OCI-LY7 (cell line): ENCODE results near the gene CTSZ. TPM values are rescaled to one million over a fixed set of nuclear protein-coding genes. Genes with fewer than 3 reads are reported as not detected.

Experiments
- BruUV-seq: library from RNA; stranded (reverse); fragments of 400-500 nt; replicated peaks from 2 replicates; lab custom pipeline; 2021; lab: Mats Ljungman, UMichigan
- CTCF ChIA-PET: fragments of 300-600 bp; sonication (Branson Sonifier 250); formaldehyde crosslinking; loops from one replicate; lab custom pipeline; 2022; ENCODE audit warnings: antibody characterized with exemption; ENCODE audit not compliant: unreplicated experiment; lab: Charles Lee
- POLR2A ChIA-PET: fragments of 300-600 bp; sonication (Branson Sonifier 250); formaldehyde crosslinking; loops from one replicate; lab custom pipeline; 2022; ENCODE audit warnings: antibody characterized with exemption; lab: Charles Lee
- DNase-seq: peaks from one replicate; pipeline ENCODE4 v3.0.0-alpha.2; 2015; ENCODE audit warnings: low spot score
- H2AFZ ChIP-seq: fragments of 200-600 bp; sonication (generic), shearing (Covaris generic); 2 replicates; pipeline ENCODE4 v1.6.1; 2014; ENCODE audit warnings: mild to moderate bottlenecking, antibody characterized with exemption, low read length, moderate library complexity
- H3K27ac ChIP-seq: fragments of 200-600 bp; sonication (generic); 2 replicates; pipeline ENCODE4 v1.5.1; 2014; ENCODE audit warnings: mixed run types, low read depth, mild to moderate bottlenecking, moderate library complexity, low read length, inconsistent platforms; ENCODE audit not compliant: poor library complexity, severe bottlenecking
- H3K36me3 ChIP-seq: fragments of 200-600 bp; sonication (generic); 2 replicates; pipeline ENCODE4 v1.6.1; 2014; ENCODE audit warnings: mild to moderate bottlenecking, antibody characterized with exemption, low read length, moderate library complexity, mixed read lengths; ENCODE audit not compliant: insufficient read depth
- H3K4me1 ChIP-seq: fragments of 200-600 bp; sonication (generic); 2 replicates; pipeline ENCODE4 v1.5.1; 2014; ENCODE audit warnings: mild to moderate bottlenecking, low read length; ENCODE audit not compliant: insufficient read depth, poor library complexity, severe bottlenecking
- H3K4me2 ChIP-seq: fragments of 200-600 bp; sonication (generic); 2 replicates; pipeline ENCODE4 v1.6.1; 2014; ENCODE audit warnings: mild to moderate bottlenecking, low read length
- H3K4me3 ChIP-seq: fragments of 200-600 bp; sonication (generic); 2 replicates; pipeline ENCODE4 v1.5.1; 2014; ENCODE audit warnings: mild to moderate bottlenecking, low read depth, low read length; ENCODE audit not compliant: poor library complexity, severe bottlenecking
- H3K79me2 ChIP-seq: fragments of 200-600 bp; sonication (generic); 2 replicates; pipeline ENCODE4 v1.6.1; 2016; ENCODE audit warnings: low read depth, mild to moderate bottlenecking, low read length, moderate library complexity, mixed read lengths; ENCODE audit not compliant: insufficient read depth
- H3K9me2 ChIP-seq: fragments of 200-600 bp; sonication (generic); 2 replicates; pipeline ENCODE4 v1.6.1; 2016; ENCODE audit warnings: mild to moderate bottlenecking, low read length, mixed read lengths; ENCODE audit not compliant: insufficient read depth
- H3K9me3 ChIP-seq: fragments of 200-600 bp; sonication (generic); 2 replicates; pipeline ENCODE4 v1.6.1; 2014; ENCODE audit warnings: mild to moderate bottlenecking, mixed run types, low read length, mixed read lengths
- H4K20me1 ChIP-seq: fragments of 200-600 bp; sonication (generic); 2 replicates; pipeline ENCODE4 v1.6.1; 2014; ENCODE audit warnings: mild to moderate bottlenecking, antibody characterized with exemption, low read length, moderate library complexity, mixed read lengths; ENCODE audit not compliant: insufficient read depth
- CTCF ChIP-seq: fragments of 200-600 bp; sonication (generic); conservative IDR thresholded peaks from 2 replicates; pipeline ENCODE4 v1.5.1; 2014; ENCODE audit warnings: mild to moderate bottlenecking, antibody characterized with exemption, low read length, moderate library complexity, mixed read lengths
- EZH2phosphoT487 ChIP-seq: fragments of 200-600 bp; sonication (generic); IDR thresholded peaks from 2 replicates; pipeline ENCODE4 v1.6.1; 2018; ENCODE audit warnings: low read depth, borderline replicate concordance, mild to moderate bottlenecking, mixed run types, antibody characterized with exemption, low read length, moderate library complexity, mixed read lengths
- intact Hi-C: fragments of 100-400 bp; cut with micrococcal nuclease; formaldehyde crosslinking; loops from one replicate; pipeline ENCODE4 v1.10.0; 2022; ENCODE audit not compliant: unreplicated experiment
- total RNA-seq, 2 experiments: library from RNA; depleted of rRNA in 1 of 2; stranded (reverse); fragments of >200 nt in 1 of 2; shearing (Covaris generic) in 1 of 2; gene quantifications; 2 replicates each; pipeline ENCODE4 v1.2.3, GENCODE V29; 2014 to 2022

Gene CTSZ
- total RNA-seq, 2 experiments from 2014 or later = 50.5 to 114 TPM

DNA sequence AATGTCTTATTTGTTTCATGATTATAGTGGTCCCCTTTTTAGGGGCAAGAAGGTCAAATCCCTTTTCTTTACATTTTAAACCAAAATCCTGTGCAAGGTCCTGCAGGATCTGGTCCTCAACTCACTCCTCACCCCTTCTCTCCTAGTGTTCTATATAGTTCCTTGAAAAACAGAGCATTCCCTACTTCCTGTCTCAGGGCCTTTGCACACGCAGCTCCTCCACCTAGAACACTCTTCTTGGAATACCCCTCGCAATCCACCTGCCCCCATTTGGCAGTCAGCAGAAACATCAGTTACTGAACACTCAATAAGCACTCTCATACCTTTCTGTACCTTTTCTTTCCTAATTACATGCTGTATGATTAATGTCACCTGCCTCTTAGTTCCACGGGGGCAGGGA, 28.3 kb upstream of the CTSZ start:
- TF ChIP-seq EZH2phosphoT487 (no peak), CTCF (no peak)
- peaks cover 49% of the 10 kb centered on the region for H3K4me1 ChIP-seq
- peaks cover 86% of the 10 kb centered on the region for H3K36me3 ChIP-seq
- intact Hi-C loops = no loop called here
- H3K79me2 ChIP-seq = peaks cover 64% of the 10 kb centered on the region
- no peak overlapping the region for H2AFZ ChIP-seq
- no peak overlapping the region for H3K4me3 ChIP-seq
- H3K27ac ChIP-seq = no peak overlapping the region
- no peak for DNase-seq
- no TSS peak for BruUV-seq
- H3K4me2 ChIP-seq = no peak overlapping the region
- H3K9me3 ChIP-seq = no peaks in the 10 kb centered on the region
- ChIA-PET CTCF (no interaction called here), POLR2A (no interaction called here)
- H3K9me2 ChIP-seq = no peaks in the 10 kb centered on the region
- H4K20me1 ChIP-seq = peaks cover 31% of the 10 kb centered on the region; the same call in 1 of the 2 replicates

DNA sequence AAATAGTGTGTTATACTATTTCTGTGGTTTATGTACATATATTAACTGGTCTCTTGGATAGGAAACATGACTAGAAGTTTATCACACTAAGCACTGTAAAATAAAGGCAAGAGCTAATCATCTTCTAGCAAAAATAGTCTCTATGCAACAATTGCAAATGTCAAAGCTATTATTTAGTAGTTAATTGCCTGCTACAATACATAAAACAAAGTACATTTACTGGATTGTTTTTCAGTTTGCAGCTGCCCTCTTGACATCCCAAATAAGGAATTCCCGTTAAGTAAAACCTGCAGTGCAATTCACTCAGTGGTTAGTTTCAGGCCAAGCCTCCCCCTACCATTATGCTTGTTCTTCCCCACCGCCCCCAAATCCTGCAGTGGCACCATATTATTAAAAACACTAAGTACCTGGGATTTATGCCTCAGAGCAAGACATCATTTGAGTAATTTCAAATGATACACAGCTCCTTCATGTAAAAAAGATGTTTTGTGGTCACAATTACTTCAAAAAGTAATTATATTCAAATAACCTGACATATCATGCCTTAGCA, 26.6 kb upstream of the CTSZ start:
- TF ChIP-seq CTCF (no peak), EZH2phosphoT487 (no peak)
- peaks cover 36% of the 10 kb centered on the region for H4K20me1 ChIP-seq
- no peaks in the 10 kb centered on the region for H3K9me2 ChIP-seq
- BruUV-seq = no TSS peak
- peak overlapping the region; percentile 4 for H3K27ac ChIP-seq
- peaks cover 87% of the 10 kb centered on the region for H3K36me3 ChIP-seq
- intact Hi-C loops = loop anchor here (2.0 to 5.0 kb wide), 2 partner anchors 126 to 141 kb away; no protein-coding TSS in a partner anchor
- no peak overlapping the region for H2AFZ ChIP-seq
- ChIA-PET POLR2A (interaction anchor here (0.6 to 4.3 kb wide), 8 partner anchors 8 to 147 kb away, joined by 3 to 32 read pairs (median 4); partner anchors contain the start of gene PRELID3B), CTCF (no interaction called here)
- peaks cover 64% of the 10 kb centered on the region for H3K79me2 ChIP-seq
- no peaks in the 10 kb centered on the region for H3K9me3 ChIP-seq
- H3K4me3 ChIP-seq = no peak overlapping the region
- peak overlapping the region; percentile 73 for H3K4me2 ChIP-seq
- peaks cover 49% of the 10 kb centered on the region for H3K4me1 ChIP-seq
- no peak for DNase-seq

- Histone ChIP-seq H3K36me3 (peaks cover 87% of the 10 kb centered on the region), H2AFZ (no peak overlapping the region; the same call in 1 of the 2 replicates), H3K9me3 (no peaks in the 10 kb centered on the region), H3K79me2 (peaks cover 64% of the 10 kb centered on the region), H4K20me1 (peaks cover 37% of the 10 kb centered on the region), H3K27ac (peak overlapping the region; percentile 72), H3K4me2 (peak overlapping the region; percentile 73), H3K4me1 (peaks cover 49% of the 10 kb centered on the region), H3K9me2 (no peaks in the 10 kb centered on the region), H3K4me3 (peak overlapping the region; percentile 76)
- intact Hi-C loops = loop anchor here (2.0 to 5.0 kb wide), 2 partner anchors 126 to 140 kb away; no protein-coding TSS in a partner anchor
- no peak for TF ChIP-seq EZH2phosphoT487
- TF ChIP-seq CTCF = no peak
- BruUV-seq = no TSS peak
- ChIA-PET CTCF (no interaction called here), POLR2A (interaction anchor here (0.8 to 4.3 kb wide), 7 partner anchors 8 to 132 kb away, joined by 3 to 32 read pairs (median 6); partner anchors contain the start of genes PRELID3B and TUBB1)
- no peak for DNase-seq
These were observed 26.0 kb upstream of the CTSZ start for GRCh38 chr20:59033093-59033492.
